Hematopoietic multipotent progenitor cell treated with erythropoietin and hydrocortisone succinate and interleukin-3 and kit ligand, for 6 days (in vitro differentiated cells): Measurements from ENCODE around the gene CAMSAP1.
A peak's percentile ranks its signal among the peaks of the same experiment; 100 is the strongest.
"Not testable (repeated sequence)": the region's sequence is repeated elsewhere in the genome, so short reads cannot be mapped to it uniquely, and the experiment has no call there.

Experiments used
- DNase-seq: peaks from one replicate; pipeline ENCODE4 v3.0.0-alpha.2; 2015

The CAMSAP1 gene

DNA sequence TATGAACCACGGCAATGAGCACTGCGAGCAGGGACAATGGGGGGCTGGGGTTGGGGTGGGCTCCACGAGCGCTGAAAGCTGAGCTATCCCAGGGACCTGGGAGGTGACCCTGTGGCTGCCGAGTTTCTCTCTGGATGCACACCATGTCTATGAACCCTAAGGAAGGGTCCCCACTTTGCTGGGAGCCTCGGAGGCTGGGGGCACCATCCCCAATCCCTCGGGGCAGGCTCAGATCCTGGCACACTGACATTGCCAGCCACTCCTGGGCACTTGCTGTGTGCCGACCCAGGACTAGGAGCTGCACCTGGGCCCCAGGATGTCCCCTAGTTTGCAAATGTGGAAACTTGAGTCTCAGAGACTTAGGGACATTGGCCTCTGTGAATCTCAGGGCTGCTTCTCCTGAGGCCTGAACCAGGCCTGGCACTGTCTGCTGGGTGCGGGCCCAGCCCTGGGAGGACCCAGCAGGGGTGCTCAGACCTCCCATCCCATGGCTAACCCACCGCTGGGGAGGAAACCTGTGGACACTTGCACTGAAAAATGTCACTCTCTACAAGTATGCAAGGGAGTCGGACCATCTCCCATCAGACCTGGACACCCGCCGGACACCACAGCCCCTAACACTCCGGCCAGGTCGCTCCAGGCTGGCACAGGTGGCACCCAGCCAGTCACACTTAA is 13.0 kb upstream of the CAMSAP1 start:
- no peak for DNase-seq

DNA sequence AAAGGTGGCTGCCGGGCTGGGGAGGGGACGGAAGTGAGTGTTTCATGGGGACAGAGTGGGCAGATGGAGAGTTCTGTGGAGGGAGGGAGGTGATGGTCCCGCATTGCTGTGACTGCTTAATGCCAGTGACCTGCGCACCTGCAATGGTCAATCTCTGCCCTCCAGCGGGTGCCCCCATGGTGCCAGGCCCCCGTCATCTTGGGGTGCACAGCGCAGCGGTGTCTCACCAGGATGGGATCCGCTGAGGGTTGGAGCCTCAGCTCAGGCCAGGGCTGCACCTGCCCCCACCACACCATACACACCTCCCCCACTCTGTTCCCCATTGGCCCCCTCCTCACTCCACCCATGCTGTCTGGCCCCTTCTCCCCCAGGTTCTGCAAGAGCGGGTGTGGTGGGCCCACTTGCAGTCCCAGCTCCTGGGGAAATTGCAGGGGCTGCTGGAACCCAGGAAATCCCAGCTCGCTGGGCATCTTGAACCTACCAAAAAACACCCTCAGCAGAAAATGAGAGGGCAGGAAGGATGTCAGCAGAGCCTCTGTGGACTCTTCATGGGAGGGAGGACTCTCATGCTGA is 12.1 kb upstream of the CAMSAP1 start:
- no peak for DNase-seq

DNA sequence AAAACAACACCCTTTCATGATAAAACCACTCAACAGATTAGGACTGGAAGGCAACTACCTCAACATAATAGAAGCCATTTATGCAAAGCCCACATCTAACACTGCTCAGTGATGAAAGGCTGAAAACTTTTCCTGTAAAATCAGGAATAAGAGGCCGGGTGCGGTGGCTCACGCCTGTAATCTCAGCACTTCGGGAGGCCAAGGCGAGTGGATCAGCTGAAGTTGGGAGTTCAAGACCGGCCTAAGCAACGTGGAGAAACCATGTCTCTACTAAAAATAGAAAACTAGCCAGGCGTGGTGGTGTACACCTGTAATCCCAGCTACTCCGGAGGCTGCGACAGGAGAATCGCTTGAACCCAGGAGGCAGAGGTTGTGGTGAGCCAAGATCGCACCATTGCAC is 8.9 kb upstream of the CAMSAP1 start:
- not testable (repeated sequence) for DNase-seq

DNA sequence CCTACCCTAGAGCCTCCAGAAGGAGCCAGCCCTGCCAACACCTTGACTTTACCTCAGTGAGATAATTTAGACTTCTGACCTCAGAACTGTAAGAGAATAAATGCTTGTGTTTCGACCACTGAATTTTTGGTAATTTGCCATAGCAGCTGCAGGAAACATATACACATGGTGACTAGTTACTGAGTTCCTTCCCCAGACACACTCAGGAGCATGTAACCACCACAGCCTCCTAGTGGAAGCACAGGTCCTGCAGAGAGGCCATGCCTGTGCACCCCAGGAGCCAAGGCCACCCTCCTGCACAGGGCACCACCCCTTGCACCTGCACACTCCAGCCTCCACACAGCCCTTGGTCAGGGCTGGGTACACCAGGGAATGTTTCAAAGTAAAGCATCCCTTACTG is 7.6 kb upstream of the CAMSAP1 start:
- DNase-seq, result no peak

DNA sequence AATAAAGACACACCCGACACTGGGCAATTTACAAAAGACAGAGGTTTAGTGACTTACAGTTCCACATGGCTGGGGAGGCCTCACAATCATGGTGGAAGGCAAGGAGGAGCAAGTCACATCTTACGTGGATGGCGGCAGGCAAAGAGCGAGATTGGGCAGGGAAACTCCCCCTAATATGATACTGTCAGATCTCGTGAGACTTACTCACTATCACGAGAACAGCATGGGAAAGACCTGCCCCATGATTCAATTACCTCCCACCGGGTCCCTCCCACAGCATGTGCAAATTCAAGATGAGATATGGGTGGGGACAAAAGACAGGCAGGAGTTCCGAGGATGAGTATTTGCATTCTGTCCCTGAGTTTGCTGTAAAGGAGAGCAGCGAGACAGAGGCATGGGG is 3.9 kb upstream of the CAMSAP1 start:
- DNase-seq, result peak; percentile 33

DNA sequence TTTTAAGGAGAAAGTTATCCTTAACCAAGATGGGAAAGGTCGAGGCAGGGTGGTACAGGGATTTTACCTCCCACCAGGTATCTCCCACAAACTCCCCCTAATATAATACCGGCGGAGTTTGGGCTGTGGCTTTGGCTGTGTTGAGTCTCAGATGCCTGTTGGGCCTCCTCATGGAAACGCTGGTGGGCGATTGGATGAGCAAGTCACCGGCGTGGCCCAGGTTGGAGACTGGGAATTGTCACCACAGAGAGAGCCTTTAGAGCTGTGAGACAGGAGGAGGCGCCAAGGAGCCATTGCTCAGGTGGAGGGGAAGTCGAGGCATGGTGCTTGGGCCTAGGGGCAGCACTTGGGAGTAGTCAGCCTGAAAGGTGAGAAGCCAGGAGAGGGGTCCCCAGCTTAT is 3.4 kb upstream of the CAMSAP1 start:
- no peak for DNase-seq

DNA sequence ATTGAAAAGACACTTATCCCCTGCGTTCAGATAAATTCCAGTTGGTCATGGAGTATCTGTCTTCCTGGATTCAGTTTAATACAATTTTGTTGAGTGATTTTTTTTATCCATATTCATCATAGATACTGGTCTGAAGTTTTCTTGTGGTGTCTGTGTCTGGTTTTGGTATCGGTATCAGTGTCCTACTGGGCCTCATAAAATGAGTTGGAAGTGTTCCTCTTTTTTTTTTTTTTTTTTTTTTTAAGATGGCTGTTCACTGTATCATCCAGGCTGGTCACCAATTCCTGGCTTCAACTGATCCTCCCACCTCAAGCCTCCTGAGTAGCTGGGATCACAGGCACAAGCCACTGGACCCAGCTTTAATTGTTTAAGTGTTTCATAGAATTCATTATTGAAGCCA is 2.9 kb upstream of the CAMSAP1 start:
- DNase-seq, result no peak

DNA sequence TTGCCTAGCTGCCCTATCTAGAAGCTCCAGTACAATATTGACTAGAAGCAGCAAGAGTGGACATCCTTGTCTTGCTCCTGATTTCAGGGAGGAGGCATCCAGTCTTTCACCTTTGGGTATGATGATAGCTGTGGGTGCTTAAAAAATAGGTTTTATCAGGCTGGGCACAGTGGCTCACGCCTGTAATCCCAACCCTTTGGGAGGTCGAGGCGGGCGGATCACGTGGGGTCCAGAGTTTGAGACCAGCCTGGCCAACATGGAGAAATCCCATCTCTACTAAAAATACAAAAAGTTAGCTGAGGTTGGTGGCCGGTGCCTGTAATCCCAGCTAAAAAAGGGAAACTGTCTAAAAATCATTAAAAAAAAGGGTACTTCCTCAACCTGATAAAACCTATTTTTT is 2.0 kb upstream of the CAMSAP1 start:
- DNase-seq, result no peak

DNA sequence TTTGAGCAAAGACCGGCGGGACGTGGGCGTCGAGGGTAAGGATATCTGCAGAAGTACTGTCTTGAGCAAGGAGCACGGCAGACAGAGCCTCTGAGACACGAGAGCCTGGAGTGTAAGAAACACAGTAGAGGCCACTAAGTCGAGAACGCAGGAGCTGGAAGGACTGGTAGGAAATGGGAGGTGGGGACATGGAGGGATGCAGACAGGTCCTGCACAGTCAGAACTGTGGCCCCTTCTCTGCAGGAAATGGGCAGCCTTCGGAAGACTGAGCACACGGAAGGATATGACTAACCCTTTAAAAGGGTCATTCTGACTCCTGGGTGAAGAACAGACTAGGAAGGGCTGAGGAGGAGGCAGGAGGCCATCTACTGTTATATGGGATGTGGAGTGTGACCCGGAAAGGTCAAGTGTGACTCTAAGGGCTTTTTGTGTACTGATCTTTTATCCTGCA is 1.4 kb upstream of the CAMSAP1 start:
- DNase-seq, result peak; percentile 27

DNA sequence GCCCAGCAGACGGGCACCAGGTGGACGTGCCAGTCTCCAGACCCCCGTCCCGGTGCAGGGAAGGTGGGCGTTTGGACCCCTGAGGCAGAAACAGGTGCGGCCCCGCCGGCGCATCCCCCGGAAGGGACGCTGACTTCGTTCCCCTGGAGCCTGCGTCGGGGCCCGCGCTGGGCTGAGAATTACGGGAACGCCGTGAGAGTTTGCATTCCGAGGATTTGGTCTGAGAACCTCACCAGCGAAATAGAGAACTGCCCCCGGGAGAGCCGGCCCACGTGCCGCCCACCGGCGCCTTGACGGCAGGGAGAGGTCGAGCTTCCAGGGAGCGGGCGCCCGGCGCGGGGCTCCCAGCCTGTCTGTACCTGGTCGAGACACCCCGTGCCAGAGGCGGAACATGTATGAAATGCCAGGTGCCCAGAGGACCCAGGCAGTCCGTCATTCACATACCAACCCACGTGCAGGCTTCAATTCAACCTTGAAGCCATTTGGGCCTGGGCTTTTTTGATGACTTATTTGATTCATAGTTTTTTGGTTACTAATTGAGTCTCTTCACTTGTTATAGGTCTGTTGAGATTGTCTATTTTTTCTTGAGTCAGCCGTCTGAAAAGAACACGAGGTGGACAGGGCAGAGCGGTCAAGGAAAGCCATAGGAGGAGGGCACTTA is 877 bp upstream of the CAMSAP1 start:
- peak; percentile 38 for DNase-seq

DNA sequence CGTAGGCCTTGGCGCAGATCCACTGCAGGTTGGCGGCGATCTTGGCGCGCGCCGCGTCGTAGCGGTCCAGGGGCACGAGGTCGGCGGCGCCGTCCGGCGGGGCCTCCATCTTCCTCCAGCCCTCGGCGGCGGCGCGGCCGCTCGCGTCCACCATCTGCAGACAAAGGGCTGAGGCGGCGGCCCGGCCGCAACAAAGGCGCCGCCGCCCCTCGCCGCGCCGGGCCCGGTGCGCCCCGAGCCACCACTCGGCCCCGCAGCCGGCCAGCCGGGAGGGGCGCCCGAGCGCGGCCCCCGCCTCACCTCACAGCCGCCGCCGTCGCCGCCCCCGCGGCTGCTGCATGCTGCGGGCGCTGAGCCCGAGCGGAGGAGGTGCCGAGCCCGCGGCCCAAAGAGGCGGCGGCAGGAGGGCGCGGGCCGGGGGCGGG is 328 bp downstream of the CAMSAP1 start:
- peak; percentile 48 for DNase-seq

DNA sequence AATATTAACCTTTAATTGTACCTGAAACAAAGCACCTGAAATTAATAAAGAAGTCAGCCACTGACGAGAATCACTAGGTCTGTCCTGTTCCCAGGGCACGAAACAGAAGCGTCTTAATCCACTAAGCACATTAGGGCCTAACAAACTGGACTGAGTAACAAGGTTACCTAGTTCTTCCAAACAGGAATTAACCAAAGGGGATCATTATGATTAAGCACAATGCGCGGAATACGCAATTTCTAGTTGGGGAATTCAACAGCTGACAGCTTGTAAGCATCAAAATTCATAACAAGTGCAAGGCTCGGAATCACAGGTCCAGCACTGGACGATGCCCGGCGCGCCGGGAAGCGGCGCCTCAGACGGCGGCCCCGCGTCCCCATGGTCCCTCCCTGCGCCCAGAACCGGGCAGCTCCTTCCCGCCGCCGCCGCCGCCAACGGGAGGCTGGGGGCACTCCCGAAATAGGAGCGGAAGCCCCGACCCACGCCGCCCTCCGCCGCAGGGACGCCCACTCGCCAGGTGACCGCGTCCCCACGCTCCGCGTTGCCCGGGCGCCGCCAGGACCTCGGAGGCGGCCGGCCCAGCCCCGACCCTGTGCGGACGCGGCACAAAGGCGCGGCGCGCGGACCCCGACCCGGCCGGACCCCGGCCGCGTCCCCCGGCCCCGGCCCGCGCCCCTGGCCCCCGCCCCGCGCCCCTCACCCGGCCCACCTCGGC is 898 bp downstream of the CAMSAP1 start:
- DNase-seq, result peak; percentile 53

DNA sequence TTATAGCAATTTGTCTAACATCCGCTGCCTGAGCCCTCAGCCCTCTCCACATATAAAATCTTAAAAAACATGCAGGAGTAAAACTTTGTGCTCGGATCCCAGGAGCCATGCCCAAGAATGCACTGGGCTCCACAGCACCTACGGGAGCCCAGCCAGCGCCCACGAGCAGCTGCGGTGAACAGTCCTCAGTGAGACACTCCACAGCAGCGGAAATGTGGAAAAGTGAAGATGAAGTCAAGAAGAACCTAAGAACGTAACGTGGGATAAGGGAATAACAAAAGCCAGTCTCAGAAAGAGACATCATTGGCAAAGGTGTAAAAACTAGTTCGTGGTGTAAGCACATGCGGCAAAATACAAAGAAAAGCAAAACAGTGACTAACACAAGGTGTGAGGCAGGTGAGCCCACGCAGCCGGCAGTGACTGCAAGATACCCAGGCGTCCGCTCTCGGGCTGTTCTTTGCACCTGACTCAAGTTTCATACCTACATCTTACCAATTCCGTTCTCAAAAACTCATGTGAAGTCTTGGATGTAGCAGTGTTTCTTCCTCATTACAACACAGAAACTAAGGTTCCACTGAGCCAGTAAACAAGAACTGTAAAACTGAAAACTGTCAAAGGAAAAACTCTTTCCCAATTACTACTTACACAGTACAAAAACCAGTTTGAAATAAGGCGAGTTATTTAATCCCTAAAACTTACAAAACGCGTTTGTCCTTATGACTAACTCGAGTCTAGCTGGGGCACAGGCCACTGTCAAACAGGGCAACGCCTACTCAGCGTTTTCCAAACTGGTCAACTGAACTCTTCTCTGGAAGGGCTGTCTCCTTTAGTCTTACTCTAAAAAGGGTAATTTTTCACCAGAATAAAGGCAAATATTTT is 1.7 kb downstream of the CAMSAP1 start:
- DNase-seq, result peak; percentile 47

DNA sequence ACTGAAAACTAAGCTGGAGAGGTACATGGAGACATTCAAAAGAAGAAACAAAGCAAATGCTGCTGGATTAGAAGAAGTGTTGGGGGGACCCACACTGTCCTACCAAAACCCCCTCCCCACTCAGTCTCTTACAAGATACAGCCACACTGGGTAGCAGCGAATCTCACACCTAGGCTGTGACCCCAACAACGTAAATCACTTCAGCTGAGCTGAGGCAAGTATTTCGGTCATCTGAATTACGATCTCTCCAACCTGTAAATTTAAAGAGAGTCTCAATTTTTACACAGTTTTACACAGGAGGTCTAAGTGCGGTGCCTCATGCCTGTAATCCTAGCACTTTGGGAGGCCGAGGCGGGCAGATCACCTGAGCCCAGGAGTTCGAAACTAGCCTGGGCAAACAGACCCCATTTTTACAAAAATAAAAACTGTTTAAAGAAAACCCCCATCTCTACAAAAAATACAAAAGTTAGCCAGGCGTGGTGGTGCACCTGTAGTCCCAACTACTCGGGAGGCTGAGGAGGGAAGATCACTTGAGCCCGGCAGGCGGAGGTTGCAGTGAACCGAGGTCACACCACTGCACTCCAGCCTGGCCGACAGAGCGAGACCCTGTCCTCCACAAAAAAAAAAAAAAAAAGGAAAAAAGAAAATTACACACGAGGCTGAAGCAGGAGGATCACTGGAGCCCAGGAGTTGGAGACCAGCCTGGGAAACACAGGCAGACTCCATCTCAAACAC is 3.4 kb downstream of the CAMSAP1 start:
- no peak for DNase-seq

DNA sequence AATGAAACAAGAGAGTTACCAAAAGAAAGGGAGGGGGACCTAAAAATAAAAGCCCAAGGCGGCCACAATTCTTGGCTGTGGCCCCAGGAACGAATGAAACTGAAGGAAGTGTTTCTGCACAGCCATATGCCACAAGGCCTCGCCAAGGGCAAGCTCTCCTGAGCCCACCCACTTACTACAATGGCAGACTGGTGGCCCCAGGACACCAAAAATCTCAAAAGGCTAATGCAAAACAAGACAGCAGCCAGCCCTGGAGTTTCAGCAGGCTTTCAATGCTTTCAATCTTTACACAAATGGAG is 4.0 kb downstream of the CAMSAP1 start:
- DNase-seq, result no peak

DNA sequence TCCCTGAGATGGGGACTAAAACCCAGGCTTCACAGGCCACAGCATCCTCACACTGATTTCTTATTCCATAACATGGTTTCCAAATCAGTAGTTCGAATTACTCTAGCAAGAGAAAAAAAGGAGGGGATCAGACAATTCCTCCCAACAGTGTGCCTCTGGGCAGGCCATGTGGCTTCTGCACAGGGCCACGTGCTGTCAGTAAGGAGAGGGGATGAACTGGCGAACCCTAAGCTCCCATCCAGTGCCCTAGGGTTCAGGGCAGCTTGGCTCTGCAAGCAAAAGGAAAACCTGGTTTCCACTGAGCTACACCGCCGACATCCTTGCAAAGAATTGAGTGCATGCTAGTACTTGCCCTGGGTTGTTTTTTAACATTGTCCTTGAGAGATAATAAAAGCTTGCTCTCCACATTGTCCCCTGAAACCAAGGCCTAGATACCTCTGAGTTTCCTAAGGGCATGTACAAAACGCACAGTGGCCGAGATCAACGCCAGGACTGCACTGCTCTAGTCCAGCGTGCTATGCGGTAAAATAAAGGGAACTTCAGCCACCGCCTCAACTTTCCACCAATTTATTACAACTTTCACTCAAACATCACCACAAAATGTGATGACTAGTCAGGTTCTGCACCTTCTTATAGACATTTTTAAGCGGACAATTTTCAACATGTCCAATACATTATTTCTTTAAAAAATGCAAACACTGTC is 4.5 kb downstream of the CAMSAP1 start:
- DNase-seq, result no peak

DNA sequence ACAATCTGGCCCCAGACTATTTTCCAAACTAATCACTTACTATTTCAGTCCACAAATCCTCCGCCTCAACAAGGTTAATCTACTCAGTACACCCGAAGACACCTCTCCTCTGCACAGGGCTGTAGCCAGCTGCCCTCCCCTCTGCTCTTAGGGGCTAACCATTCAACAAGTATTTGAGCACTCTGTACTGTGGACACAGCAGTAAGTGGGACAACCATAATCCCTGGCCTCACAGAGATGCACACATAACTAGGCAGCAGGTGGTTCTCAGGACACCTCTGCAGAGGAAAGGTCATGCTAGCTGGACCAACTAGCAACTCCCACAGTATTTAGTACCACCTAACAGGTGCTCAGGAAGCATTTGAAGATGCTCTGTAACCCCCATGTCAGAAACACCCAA is 5.5 kb downstream of the CAMSAP1 start:
- DNase-seq, result no peak

DNA sequence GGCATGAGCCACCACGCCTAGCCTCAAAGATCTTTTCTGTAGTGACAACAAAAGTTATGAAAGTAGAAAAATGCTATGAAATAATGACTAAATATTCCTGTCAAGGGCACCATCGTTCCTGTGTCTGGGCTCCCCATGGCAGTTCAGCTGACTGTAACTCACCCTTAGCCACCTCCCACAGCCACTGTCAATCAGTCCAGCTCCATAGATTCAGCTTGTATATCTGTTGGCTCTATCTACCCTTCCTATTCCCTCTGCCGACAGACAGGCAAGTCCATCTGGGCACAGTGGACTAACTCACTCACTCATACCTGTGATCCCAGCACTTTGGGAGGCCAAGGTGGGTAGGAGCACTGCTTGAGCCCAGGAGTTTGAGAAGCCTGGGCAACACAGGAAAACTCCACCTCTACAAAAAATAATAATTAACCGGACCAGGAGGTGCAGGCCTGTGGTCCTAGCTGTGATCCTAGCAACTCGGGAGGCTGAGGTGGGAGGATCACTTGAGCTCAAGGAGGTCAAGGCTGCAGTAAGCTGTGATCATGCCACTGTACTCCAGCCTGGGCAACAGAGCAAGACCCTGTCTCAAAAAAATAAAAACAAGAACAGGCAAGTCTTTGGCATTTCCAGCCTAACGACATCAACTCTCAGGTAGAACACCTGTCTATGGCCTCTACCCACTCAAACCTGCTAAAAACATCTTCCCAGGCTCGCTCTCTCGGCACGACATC is 6.2 kb downstream of the CAMSAP1 start:
- DNase-seq, result no peak

DNA sequence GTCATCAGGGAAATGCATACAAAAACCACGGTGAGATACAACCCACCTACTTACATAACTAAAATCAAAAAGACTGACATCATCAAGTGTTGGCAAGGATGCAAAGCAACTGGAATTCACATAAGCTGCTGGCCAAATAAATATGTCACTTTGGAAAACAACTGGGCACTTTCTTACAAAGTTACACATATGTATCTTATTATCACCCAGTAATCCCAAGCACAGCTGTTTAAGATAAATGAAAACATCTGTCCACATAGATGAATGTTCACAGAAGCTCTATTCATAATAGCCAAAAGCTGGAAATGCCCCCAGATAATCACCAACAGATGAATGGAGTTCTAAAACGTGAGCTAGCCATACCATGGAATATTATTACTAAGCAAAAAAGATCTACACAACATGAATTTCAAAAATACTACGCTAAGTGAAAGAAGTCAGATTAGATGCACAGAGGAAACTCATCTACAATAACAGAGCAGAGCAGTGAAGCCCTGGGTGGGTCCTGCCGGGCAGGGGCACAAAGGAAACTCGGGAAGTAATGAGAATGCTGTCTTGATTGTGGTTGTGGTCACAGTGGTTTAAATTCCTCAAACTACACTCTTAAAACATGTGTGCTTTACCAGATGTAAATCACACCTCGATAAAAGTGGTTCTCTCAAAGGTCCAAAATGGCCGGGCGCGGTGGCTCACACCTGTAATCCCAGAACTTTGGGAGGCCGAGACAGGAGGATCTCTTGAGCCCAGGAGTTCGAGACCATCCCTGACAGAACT is 8.5 kb downstream of the CAMSAP1 start:
- no peak for DNase-seq

DNA sequence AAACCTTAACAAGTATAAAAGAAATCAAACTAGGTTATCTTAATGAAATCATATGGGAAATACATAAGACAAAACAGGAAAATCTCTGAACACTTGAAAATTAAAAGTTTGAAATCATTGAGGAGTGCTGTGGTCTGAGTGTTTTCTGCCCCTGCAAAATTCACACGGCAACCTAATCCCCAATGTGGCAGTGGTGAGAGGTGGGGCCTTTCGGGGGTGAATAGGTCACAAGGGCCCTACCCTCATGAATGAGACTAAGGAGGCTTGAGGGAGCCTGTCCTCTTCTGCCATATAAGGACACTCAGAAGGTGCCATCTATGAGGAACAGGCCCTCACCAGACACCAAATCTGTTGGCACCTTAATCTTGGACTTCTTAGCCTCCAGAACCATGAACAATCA is 10.7 kb downstream of the CAMSAP1 start:
- no peak for DNase-seq
